ENCODE measurements around the gene CUX1. TPM values are rescaled to one million over a fixed set of nuclear protein-coding genes. Genes with fewer than 3 reads are reported as not detected.

The CUX1 gene
- total RNA-seq, 1 donor from 2014 or later, result 50.6 TPM

GRCh38 chr7:102305414-102306268 is 488.2 kb downstream of the CUX1 start:
- no peaks in the 10 kb centered on the region for H3K79me2 ChIP-seq (ENCODE audit: insufficient read depth, low read length)
- no peak overlapping the region for H3K9ac ChIP-seq (ENCODE audit: low read length)
- H3K4me2 ChIP-seq (ENCODE audit: low read length), result no peak overlapping the region
- no peak overlapping the region for H3K4me3 Mint-ChIP-seq (ENCODE audit: unreplicated experiment)
- TF ChIP-seq EZH2 (IDR thresholded peaks at IDR 0.05; ENCODE audit: insufficient read depth, low read length), result no peak
- TF ChIP-seq, protein P1, sequence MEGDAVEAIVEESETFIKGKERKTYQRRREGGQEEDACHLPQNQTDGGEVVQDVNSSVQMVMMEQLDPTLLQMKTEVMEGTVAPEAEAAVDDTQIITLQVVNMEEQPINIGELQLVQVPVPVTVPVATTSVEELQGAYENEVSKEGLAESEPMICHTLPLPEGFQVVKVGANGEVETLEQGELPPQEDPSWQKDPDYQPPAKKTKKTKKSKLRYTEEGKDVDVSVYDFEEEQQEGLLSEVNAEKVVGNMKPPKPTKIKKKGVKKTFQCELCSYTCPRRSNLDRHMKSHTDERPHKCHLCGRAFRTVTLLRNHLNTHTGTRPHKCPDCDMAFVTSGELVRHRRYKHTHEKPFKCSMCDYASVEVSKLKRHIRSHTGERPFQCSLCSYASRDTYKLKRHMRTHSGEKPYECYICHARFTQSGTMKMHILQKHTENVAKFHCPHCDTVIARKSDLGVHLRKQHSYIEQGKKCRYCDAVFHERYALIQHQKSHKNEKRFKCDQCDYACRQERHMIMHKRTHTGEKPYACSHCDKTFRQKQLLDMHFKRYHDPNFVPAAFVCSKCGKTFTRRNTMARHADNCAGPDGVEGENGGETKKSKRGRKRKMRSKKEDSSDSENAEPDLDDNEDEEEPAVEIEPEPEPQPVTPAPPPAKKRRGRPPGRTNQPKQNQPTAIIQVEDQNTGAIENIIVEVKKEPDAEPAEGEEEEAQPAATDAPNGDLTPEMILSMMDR (IDR thresholded peaks at IDR 0.05; ENCODE audit: insufficient read depth, low read depth, low read length), result no peak
- H3K27me3 Mint-ChIP-seq (ENCODE audit: low read depth, unreplicated experiment), result peaks cover 5% of the 10 kb centered on the region
- H3K27ac ChIP-seq (ENCODE audit: low read depth, low read length), result no peak overlapping the region
- no peaks in the 10 kb centered on the region for H3K36me3 ChIP-seq (ENCODE audit: insufficient read depth, low read length)
- no peaks in the 10 kb centered on the region for H3K9me3 Mint-ChIP-seq (ENCODE audit: unreplicated experiment)
- no peaks in the 10 kb centered on the region for H3K36me3 Mint-ChIP-seq (ENCODE audit: low read depth, unreplicated experiment)
- H2AFZ ChIP-seq (ENCODE audit: low read depth, low read length), result no peak overlapping the region
- H4K20me1 ChIP-seq (ENCODE audit: insufficient read depth, low read length), result no peaks in the 10 kb centered on the region
- no peaks in the 10 kb centered on the region for H3K9me3 ChIP-seq (ENCODE audit: insufficient read depth, low read depth, low read length)
- H3K4me1 ChIP-seq (ENCODE audit: insufficient read depth, low read length), result peaks cover 13% of the 10 kb centered on the region
- DNase-seq (ENCODE audit: low read depth) (no peak), FAIRE-seq (no peak)
- H3K27me3 ChIP-seq (ENCODE audit: insufficient read depth, low read length), result peaks cover 2% of the 10 kb centered on the region
- H3K4me1 Mint-ChIP-seq (ENCODE audit: low read depth, unreplicated experiment), result peaks cover 2% of the 10 kb centered on the region
- H3K4me3 ChIP-seq (ENCODE audit: insufficient read depth, low read depth, low read length), result no peak overlapping the region
- no peak overlapping the region for H3K27ac Mint-ChIP-seq (ENCODE audit: unreplicated experiment)

DNA sequence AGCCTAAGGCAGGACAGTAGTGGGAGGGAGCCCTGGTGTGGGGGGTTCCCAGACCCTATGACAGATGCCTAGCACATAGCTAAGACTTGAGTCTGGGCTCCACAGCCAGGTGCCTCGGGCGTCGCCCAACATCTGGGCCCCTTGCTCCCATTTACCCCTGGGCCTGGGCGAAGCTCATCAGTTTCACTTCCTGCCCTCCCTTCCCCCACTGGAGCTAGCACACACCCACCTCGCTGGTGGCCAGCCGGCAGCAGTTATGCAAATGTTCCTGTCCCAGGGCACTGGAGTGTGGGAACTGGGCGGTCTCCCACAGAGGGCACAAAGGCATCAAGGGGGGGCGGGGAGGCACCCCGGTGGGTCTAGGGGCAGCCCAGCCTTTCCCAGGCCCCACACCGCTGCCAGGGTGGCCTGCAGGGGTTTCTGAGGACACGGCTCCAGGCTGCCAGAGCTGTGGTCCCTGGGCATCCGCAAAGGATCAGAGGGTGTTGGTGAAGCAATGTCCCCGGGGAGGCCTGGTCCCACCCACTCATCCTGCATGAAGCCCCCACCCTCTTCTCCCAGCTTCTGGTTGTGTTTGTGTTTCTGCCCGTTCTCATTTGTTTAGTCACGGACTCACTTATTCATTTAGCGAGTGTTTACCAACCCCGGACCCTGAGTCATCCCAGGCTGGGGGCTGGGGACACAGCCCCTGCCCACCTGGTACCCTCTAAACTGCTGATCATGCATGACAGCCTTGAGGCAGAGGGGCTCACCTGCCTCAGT is 489.7 kb downstream of the CUX1 start:
- peak overlapping the region; percentile 80 for H2AFZ ChIP-seq (ENCODE audit: low read depth, low read length)
- Mint-ChIP-seq H3K9me3 (ENCODE audit: unreplicated experiment) (no peaks in the 10 kb centered on the region), H3K4me1 (ENCODE audit: low read depth, unreplicated experiment) (peaks cover 2% of the 10 kb centered on the region), H3K4me3 (ENCODE audit: unreplicated experiment) (no peak overlapping the region), H3K36me3 (ENCODE audit: low read depth, unreplicated experiment) (no peaks in the 10 kb centered on the region), H3K27me3 (ENCODE audit: low read depth, unreplicated experiment) (no peaks in the 10 kb centered on the region), H3K27ac (ENCODE audit: unreplicated experiment) (no peak overlapping the region)
- no peaks in the 10 kb centered on the region for H3K36me3 ChIP-seq (ENCODE audit: insufficient read depth, low read length)
- H3K4me3 ChIP-seq (ENCODE audit: insufficient read depth, low read depth, low read length), result peak overlapping the region; percentile 28
- TF ChIP-seq, protein P1 (IDR thresholded peaks at IDR 0.05; ENCODE audit: insufficient read depth, low read depth, low read length), result no peak
- no peak for TF ChIP-seq EZH2 (IDR thresholded peaks at IDR 0.05; ENCODE audit: insufficient read depth, low read length)
- H3K9me3 ChIP-seq (ENCODE audit: insufficient read depth, low read depth, low read length), result no peaks in the 10 kb centered on the region
- H3K27ac ChIP-seq (ENCODE audit: low read depth, low read length), result no peak overlapping the region
- DNase-seq (ENCODE audit: low read depth) (peak; percentile 44), FAIRE-seq (no peak)
- peak overlapping the region; percentile 66 for H3K9ac ChIP-seq (ENCODE audit: low read length)
- no peaks in the 10 kb centered on the region for H3K27me3 ChIP-seq (ENCODE audit: insufficient read depth, low read length)
- H3K79me2 ChIP-seq (ENCODE audit: insufficient read depth, low read length), result no peaks in the 10 kb centered on the region
- H3K4me2 ChIP-seq (ENCODE audit: low read length), result peak overlapping the region; percentile 86
- H4K20me1 ChIP-seq (ENCODE audit: insufficient read depth, low read length), result no peaks in the 10 kb centered on the region
- peaks cover 13% of the 10 kb centered on the region for H3K4me1 ChIP-seq (ENCODE audit: insufficient read depth, low read length)

Data from astrocyte (in vitro differentiated cells and primary cell).